Endodermal cell (in vitro differentiated cells): ENCODE results near the gene KCNAB2. TPM values are rescaled to one million over a fixed set of nuclear protein-coding genes. Genes with fewer than 3 reads are reported as not detected.

Source experiments
- DNase-seq: peaks from one replicate; pipeline ENCODE4 v3.0.0-alpha.2; 2017
- H3K27ac ChIP-seq: 2 replicates; pipeline ENCODE4 v1.5.1; 2013; ENCODE audit warnings: mild to moderate bottlenecking, low read depth, low read length, moderate library complexity
- H3K27me3 ChIP-seq: 2 replicates; pipeline ENCODE4 v1.6.1; 2013; ENCODE audit warnings: mild to moderate bottlenecking, low read length, moderate library complexity; ENCODE audit not compliant: insufficient read depth, control insufficient read depth, poor library complexity, severe bottlenecking
- H3K36me3 ChIP-seq: 2 replicates; pipeline ENCODE4 v1.7.0; 2013; ENCODE audit warnings: mild to moderate bottlenecking, low read length, moderate library complexity; ENCODE audit not compliant: control insufficient read depth, insufficient read depth
- H3K4me1 ChIP-seq: one replicate; pipeline ENCODE4 v1.7.0; 2013; ENCODE audit warnings: low read length; ENCODE audit not compliant: control insufficient read depth, insufficient read depth
- H3K4me3 ChIP-seq: 2 replicates; pipeline ENCODE4 v1.5.1; 2013; ENCODE audit warnings: mild to moderate bottlenecking, low read length, moderate library complexity
- H3K9ac ChIP-seq: 2 replicates; pipeline ENCODE4 v1.6.1; 2013; ENCODE audit warnings: mild to moderate bottlenecking, low read length, moderate library complexity; ENCODE audit not compliant: poor library complexity, severe bottlenecking; ENCODE audit errors: extremely low read depth
- H3K9me3 ChIP-seq: 2 replicates; pipeline ENCODE4 v1.6.1; 2013; ENCODE audit warnings: mild to moderate bottlenecking, low read length, moderate library complexity; ENCODE audit not compliant: control insufficient read depth
- H3K27ac Mint-ChIP-seq: 2 replicates; pipeline ENCODE4 v1.8.0; 2020; ENCODE audit warnings: mixed read lengths
- H3K27me3 Mint-ChIP-seq: 2 replicates; pipeline ENCODE4 v1.8.0; 2021; ENCODE audit warnings: mild to moderate bottlenecking, mixed read lengths; ENCODE audit not compliant: insufficient read depth
- H3K36me3 Mint-ChIP-seq: 2 replicates; pipeline ENCODE4 v1.8.0; 2020; ENCODE audit warnings: low read depth, mixed read lengths
- H3K4me1 Mint-ChIP-seq: 2 replicates; pipeline ENCODE4 v1.8.0; 2020; ENCODE audit warnings: mixed read lengths
- H3K4me3 Mint-ChIP-seq: 2 replicates; pipeline ENCODE4 v1.8.0; 2020; ENCODE audit warnings: mild to moderate bottlenecking, moderate library complexity, mixed read lengths
- H3K9me3 Mint-ChIP-seq: 2 replicates; pipeline ENCODE4 v1.8.0; 2020; ENCODE audit warnings: mild to moderate bottlenecking, mixed read lengths
- CTCF ChIP-seq: fragments of 200-600 bp; sonication (generic); conservative IDR thresholded peaks from 2 replicates; pipeline ENCODE4 v1.5.0; 2021; ENCODE audit warnings: antibody characterized with exemption, mild to moderate bottlenecking
- WGBS, 2 experiments: methylation state at CpG; one replicate each; pipeline versions ENCODE4 v1.1.5 to v1.1.7; 2013; ENCODE audit warnings: missing lambda C conversion rate in 2 of 2, mixed read lengths in 1 of 2; ENCODE audit not compliant: insufficient coverage in 1 of 2, insufficient read length in 1 of 2; 5-methylcytosine and 5-hydroxymethylcytosine counted together
- total RNA-seq, 2 donors: library from RNA; stranded (reverse); fragmentation: NEBNext Ultra II Directional in 1 of 2; extraction: Animal tissue kit (Norgen Biotek cat#: 25700) in 1 of 2; gene quantifications; 2 replicates in 1 of 2; 3 replicates in 1 of 2; pipeline ENCODE4 v1.2.1, GENCODE V29; 2021

Gene KCNAB2
- total RNA-seq, 2 donors from 2014 or later, result 14.9 to 22.9 TPM

- no peak overlapping the region for H3K27ac ChIP-seq
- Mint-ChIP-seq H3K27me3 (no peaks in the 10 kb centered on the region), H3K4me1 (peaks cover 4% of the 10 kb centered on the region), H3K27ac (no peak overlapping the region), H3K36me3 (no peaks in the 10 kb centered on the region), H3K4me3 (no peak overlapping the region), H3K9me3 (no peaks in the 10 kb centered on the region)
- 36 to 48% methylated on average over 6 to 8 of the region's 8 CpGs for WGBS, 2 experiments
- no peaks in the 10 kb centered on the region for H3K27me3 ChIP-seq
- H3K9ac ChIP-seq, result no peak overlapping the region
- no peak for TF ChIP-seq CTCF
- DNase-seq, result no peak
- no peaks in the 10 kb centered on the region for H3K36me3 ChIP-seq
- no peak overlapping the region for H3K4me3 ChIP-seq
- no peaks in the 10 kb centered on the region for H3K9me3 ChIP-seq
- no peaks in the 10 kb centered on the region for H3K4me1 ChIP-seq
These were observed 7.5 kb downstream of the KCNAB2 start for GRCh38 chr1:6053206-6053546.

GRCh38 chr1:6054596-6054995 is 8.9 kb downstream of the KCNAB2 start:
- 86 to 89% methylated on average over 6 of the region's 6 CpGs for WGBS, 2 experiments
- Histone ChIP-seq H3K9ac (no peak overlapping the region), H3K4me3 (no peak overlapping the region), H3K27me3 (no peaks in the 10 kb centered on the region), H3K4me1 (no peaks in the 10 kb centered on the region), H3K36me3 (no peaks in the 10 kb centered on the region), H3K9me3 (no peaks in the 10 kb centered on the region), H3K27ac (no peak overlapping the region)
- no peak for DNase-seq
- Mint-ChIP-seq H3K36me3 (no peaks in the 10 kb centered on the region), H3K27me3 (no peaks in the 10 kb centered on the region), H3K9me3 (no peaks in the 10 kb centered on the region), H3K4me3 (no peak overlapping the region), H3K27ac (no peak overlapping the region), H3K4me1 (peaks cover 4% of the 10 kb centered on the region)
- TF ChIP-seq CTCF, result no peak

- TF ChIP-seq CTCF, result no peak
- no peak overlapping the region for H3K4me3 ChIP-seq
- WGBS, 2 experiments, result 86 to 94% methylated on average over 5 to 8 of the region's 8 CpGs
- no peak for DNase-seq
- no peaks in the 10 kb centered on the region for H3K4me1 ChIP-seq
- no peak overlapping the region for H3K27ac ChIP-seq
- Mint-ChIP-seq H3K4me3 (no peak overlapping the region), H3K27me3 (no peaks in the 10 kb centered on the region), H3K36me3 (no peaks in the 10 kb centered on the region), H3K27ac (no peak overlapping the region), H3K9me3 (no peaks in the 10 kb centered on the region), H3K4me1 (peaks cover 4% of the 10 kb centered on the region)
- H3K9ac ChIP-seq, result no peak overlapping the region
- H3K27me3 ChIP-seq, result no peaks in the 10 kb centered on the region
- no peaks in the 10 kb centered on the region for H3K36me3 ChIP-seq
- no peaks in the 10 kb centered on the region for H3K9me3 ChIP-seq
These were observed 10.9 kb downstream of the KCNAB2 start for GRCh38 chr1:6056572-6056948.
